Transverse colon (tissue), 4 donors: Measurements from ENCODE around the gene AIP.

Experiments used
- CTCF ChIP-seq, 5 experiments: fragments of 200-600 bp in 3 of 5; fragments of 450-650 bp in 2 of 5; sonication (generic) in 3 of 5; IDR thresholded peaks; 1 replicate in 2 of 5; 2 replicates in 3 of 5; pipeline ENCODE4 v1.5.1; 2016 to 2017; ENCODE audit warnings: antibody characterized with exemption in 5 of 5, inconsistent platforms in 3 of 5, mild to moderate bottlenecking in 2 of 5, moderate library complexity in 1 of 5
- EP300 ChIP-seq: sonication (generic); formaldehyde crosslinking; IDR thresholded peaks from one replicate; pipeline ENCODE4 v1.6.1; 2017; ENCODE audit warnings: antibody characterized with exemption, low read depth
- POLR2A ChIP-seq: fragments of 450-650 bp; IDR thresholded peaks from one replicate; pipeline ENCODE4 v1.6.1; 2016; ENCODE audit warnings: antibody characterized with exemption, mild to moderate bottlenecking, moderate library complexity
- POLR2AphosphoS5 ChIP-seq, 3 donors: sonication (generic); formaldehyde crosslinking; IDR thresholded peaks; one replicate each; pipeline ENCODE4 v1.6.1; 2016; ENCODE audit warnings: antibody characterized with exemption in 3 of 3

- TF ChIP-seq CTCF (IDR thresholded peaks at IDR 0.05) (no peak), POLR2A (no peak), EP300 (no peak), POLR2AphosphoS5 (IDR thresholded peaks at IDR 0.05) (no peak)
These were observed 26.6 kb upstream of the AIP start for GRCh38 chr11:67456068-67456705.
